GM12865 (cell line): ENCODE measurements around the gene C2orf49.

Experiments used
- DNase-seq: peaks from one replicate; pipeline ENCODE4 v3.0.0; 2010; ENCODE audit warnings: low read depth
- H3K4me3 ChIP-seq: 2 replicates; pipeline ENCODE4 v1.5.1; 2011; ENCODE audit warnings: mild to moderate bottlenecking, low read depth, low read length, control low read depth
- CTCF ChIP-seq: IDR thresholded peaks from 2 replicates; pipeline ENCODE4 v1.5.1; 2011; ENCODE audit warnings: low read length, control low read depth, low read depth, inconsistent platforms; ENCODE audit not compliant: insufficient read depth; ENCODE audit errors: missing control alignments

The C2orf49 gene

GRCh38 chr2:105337122-105338019 lies at the start of gene C2orf49:
TSS of gene C2orf49 (plus strand) at chr2:105337540. CDS start at chr2:105337588, 48 bp downstream.
- no peak for TF ChIP-seq CTCF
- DNase-seq, result peak; percentile 85
- H3K4me3 ChIP-seq, result peak within 1 kb of the TSS; percentile 95

- DNase-seq, result peak; percentile 61
- TF ChIP-seq CTCF, result peak; percentile 52
Observed at GRCh38 chr2:105287692-105288091, 49.6 kb upstream of the C2orf49 start.

GRCh38 chr2:105288133-105288532 lies 49.2 kb upstream of the C2orf49 start:
- H3K4me3 ChIP-seq, result no peak overlapping the region
- no peak for DNase-seq
- no peak for TF ChIP-seq CTCF

More at GRCh38 chr2:105287692-105288091, 49.6 kb upstream of the C2orf49 start:
- no peak overlapping the region for H3K4me3 ChIP-seq

GRCh38 chr2:105290981-105291660 lies 46.2 kb upstream of the C2orf49 start:
- DNase-seq, result no peak
- TF ChIP-seq CTCF, result no peak

GRCh38 chr2:105291981-105292380 lies 45.4 kb upstream of the C2orf49 start:
- no peak overlapping the region for H3K4me3 ChIP-seq
- no peak for TF ChIP-seq CTCF
- DNase-seq, result no peak

More at GRCh38 chr2:105290981-105291660, 46.2 kb upstream of the C2orf49 start:
- no peak overlapping the region for H3K4me3 ChIP-seq

GRCh38 chr2:105294046-105294445 lies 43.3 kb upstream of the C2orf49 start:
- H3K4me3 ChIP-seq, result no peak overlapping the region
- DNase-seq, result no peak
- no peak for TF ChIP-seq CTCF
